ENCODE measurements around the gene LCA5.
"Not testable (repeated sequence)": the region's sequence is repeated elsewhere in the genome, so short reads cannot be mapped to it uniquely, and the experiment has no call there.

LCA5 gene

DNA sequence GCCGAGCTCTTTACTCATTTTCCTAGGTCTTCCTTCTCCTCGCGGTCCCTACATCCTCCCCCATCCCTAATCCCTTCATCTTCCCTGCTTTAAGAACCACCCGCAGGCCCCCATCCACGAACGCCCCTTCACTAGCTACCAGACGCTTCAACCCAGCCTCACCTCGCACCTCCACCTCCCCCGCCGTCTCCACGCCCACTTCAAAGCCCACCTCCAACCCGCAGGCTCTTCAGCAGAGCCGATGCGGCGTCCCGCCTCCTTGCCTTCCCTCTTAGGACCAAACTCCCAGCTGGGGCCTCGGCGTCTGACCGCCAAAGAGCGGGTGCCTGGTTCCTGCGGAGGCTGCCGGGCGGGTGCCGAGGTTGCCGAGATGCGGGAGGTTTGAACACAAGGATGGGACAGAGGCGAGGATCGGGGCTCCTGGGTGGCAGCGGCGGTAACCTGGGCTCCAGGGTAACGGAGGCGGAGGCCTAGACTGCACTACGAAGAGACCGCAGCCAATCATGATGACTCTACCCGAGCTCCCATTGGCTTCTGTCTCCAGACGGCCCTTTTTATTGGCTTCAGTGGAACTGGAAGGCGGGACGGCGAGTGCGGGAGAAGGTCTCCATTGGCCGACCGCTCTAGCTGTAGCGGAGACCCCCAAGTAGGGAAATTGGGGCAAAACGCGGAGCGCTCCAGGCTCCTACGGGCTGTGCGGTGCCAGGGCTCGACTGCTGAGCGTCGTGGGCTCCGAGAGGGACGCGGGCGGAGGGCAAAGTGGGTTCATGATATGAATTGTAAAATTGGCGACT, at the start of gene LCA5:
TSS of gene LCA5 (minus strand) at position 477 of the 794 bp plus-strand sequence. CDS start 18,536 bp downstream, outside the sequence.
- DNase-seq, result peak; percentile 98

DNA sequence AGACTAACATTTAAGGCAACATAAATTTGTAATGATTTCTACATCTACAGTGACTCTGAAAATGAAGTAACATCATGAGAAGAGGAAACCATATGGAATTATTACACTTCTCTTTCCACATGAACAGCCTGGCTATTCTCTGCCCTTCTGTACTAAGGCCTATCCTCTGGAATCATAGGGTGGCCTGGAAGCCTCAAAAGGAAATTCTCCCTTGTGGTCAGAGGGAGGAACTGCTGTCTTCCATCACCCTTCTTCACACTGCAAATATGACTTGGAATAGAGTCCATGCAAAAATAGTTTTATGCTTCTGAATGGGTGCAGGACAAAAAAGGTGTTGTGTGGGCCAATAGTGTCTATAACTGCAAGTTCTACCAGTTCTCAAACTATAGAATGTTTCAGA, 49.3 kb upstream of the LCA5 start:
- no peak for DNase-seq

DNA sequence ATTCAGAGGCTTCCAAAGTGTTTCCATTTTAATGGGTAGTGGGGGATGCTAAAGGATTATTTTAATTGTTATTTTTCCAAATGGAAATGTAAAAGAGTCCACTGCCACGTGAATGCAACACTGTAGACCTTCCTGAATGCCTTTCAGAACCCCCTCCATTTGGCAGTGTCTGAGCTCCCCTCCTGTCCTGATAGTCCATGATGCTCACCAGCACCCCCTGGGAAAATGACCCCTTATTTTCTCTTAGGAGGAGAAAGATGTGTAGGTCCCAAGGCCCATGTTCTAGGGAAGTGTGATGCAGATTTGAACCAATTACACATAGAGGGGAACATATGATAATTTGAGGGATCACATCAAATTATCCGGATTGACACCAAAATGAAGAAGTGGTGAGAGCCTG, 47.1 kb upstream of the LCA5 start:
- DNase-seq, result no peak

DNA sequence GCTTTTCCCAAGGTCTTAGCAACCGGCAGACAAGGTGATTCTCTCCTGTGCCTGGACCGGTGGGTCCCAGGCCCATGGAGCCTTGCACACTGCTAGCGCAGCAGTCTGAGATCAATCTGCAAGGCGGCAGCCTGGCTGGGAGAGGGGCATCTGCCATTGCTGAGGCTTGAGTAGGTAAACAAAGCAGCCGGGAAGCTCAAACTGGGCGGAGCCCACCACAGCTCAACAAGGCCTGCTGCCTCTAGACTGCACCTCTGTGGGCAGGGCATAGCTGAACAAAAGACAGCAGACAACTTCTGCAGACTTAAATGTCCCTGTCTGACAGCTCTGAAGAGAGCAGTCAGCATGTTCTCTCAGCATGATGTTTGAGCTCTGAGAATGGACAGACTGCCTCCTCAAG, 40.7 kb upstream of the LCA5 start:
- not testable (repeated sequence) for DNase-seq

DNA sequence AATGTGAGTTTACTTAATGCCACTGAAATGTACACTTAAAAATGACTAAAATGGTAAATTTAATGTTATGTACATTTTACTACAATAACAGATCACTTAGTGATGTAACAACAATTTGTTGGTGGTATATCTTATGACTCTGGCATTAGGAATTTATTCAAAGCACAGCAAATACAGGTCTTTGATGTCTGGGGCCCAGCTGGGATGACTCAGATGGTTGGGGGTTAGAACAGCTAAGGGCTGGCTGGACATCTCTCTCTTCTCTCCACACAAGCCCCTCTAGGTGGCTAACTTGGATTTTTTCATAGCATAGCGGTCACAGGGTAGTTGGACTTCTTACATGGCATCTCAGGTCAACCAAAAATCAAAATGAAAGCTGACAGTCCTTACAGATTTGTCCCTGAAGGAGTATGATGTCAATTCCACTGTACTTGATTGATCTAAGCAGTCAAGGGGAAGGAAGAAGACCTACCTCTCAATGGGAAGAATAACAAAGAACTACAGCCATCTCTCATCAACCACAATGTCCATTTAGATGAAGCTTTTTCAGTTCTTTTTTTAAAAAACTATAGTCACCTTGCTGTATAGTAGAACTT, 37.5 kb upstream of the LCA5 start:
- DNase-seq, result no peak

DNA sequence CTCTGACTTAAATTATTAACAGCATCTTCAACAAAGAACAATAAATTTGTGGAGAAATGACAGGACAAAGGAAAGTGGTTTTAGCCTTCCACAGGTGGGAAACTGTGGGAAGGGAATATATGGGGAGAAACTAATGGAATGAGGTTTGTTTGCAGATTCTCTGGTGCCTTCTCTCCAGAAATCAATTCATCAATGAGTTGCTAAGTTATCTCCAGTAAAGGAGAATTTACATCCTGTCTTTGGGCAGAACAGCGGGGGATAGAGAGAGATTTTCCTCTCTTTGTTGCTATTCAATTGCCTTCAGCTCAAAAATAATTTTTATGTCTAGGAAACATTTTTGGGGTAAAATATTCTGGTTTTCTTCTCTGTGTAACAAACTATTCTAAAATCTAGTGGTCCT, 36.9 kb upstream of the LCA5 start:
- DNase-seq, result no peak

DNA sequence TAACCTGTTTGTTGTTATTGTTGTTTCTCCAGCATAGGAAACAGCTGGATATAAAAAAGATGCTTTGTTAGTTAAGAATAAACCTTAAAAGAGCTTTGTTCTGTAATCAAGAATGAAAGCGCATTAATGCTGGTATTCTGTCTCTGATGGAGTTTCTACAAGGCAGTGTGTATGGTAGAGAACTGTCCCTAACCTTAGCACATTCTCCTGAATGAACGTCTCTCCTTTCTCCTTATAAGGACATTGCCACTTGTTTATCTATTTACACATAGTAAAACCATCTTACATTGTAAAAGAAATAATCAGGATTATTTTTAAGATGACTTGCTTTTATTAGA, 33.8 kb upstream of the LCA5 start:
- no peak for DNase-seq

DNA sequence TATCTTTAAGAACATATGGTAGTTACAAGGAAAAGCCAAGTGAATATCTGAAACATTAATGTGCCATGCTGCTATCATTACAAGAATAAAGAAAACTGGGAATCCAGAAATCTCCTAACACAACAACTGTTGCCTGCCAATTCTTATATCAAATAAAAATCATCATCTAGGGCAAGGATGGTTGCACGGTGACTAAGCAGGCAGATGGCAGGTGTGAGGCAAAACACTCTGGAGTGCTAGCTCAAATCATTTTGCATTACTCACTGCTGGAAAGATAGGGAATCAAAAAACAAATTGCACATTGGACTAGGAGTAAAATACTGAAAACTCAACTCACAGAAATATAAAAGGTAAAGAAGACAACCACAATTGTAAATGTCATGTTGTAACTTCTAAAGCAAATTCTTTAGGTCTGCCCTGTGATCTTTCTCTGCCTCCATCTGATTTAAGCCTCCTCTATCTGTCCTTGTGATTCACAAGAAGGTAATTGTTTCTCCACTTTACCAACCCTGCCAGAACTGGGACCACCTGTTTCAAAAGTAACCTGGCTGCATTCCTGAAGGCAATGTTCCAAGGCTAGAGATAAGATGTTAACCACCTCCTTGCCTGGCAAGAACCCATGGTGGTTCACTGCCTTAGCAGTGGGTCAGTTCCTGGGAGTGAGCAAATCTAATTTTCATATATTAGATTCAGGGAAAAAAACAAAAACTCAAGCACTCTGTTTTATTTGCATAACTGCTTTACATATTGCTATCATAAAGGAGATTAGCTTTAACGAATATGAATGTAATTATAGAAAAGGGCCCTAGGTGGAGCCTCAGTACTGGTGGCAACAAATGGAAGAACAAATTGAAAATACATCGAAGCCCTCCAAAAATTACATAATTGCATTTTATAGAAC, 33.1 kb upstream of the LCA5 start:
- DNase-seq, result peak; percentile 24

DNA sequence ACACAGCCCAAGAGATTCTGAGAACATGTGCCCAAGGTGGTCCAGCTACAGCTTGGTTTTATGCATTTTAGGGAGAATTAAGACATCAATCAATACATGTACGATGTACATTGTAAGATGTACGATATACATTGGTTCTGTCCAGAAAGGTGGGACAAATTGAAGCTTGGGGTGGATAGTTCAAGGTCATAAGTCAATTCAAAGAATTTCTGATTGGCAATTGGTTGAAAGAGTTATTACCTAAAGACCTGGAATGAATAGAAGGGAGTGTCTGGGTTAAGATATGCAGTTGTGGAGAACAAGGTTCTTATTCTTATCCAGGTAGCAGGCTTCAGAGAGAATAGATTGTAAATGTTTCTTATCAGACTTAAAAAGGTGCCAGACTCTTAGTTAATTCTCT, 31.8 kb upstream of the LCA5 start:
- DNase-seq, result no peak

DNA sequence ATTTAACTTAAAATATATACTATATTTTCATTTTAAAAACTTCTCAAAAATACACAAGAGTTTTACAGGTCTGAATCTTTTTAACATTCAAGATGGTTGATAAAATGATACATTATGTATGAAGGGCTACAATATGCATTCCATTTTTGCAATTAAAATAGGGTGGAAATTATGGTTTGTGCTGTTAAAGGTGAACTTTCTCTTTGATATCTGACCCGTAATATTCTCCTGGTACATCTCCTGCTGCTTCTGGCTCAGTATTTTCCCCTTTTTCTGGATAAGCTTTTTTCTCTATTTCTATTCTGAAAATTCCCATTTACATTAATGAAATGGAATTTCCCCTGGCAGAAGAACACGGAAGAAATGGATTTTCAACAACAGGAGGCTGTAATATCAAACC, 27.4 kb upstream of the LCA5 start:
- DNase-seq, result no peak

DNA sequence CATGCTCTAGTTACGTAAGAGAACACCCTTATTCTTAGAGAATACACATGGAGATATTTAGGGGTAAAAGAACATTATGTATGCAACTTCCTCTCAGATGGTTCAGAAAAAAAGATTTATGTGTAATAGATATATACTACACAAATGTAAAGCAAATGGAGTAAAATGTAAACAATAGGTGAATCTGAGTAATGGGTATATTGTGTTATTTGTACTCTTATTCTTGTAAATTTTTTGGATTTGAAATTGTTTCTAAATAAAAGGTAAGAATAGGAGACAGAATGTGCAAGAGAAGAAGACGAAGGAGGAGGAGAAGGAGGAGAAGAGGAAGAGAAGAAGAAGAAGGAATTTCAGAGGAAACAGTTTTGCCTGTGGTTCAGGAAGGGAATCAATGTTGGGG, 22.5 kb upstream of the LCA5 start:
- DNase-seq, result no peak

DNA sequence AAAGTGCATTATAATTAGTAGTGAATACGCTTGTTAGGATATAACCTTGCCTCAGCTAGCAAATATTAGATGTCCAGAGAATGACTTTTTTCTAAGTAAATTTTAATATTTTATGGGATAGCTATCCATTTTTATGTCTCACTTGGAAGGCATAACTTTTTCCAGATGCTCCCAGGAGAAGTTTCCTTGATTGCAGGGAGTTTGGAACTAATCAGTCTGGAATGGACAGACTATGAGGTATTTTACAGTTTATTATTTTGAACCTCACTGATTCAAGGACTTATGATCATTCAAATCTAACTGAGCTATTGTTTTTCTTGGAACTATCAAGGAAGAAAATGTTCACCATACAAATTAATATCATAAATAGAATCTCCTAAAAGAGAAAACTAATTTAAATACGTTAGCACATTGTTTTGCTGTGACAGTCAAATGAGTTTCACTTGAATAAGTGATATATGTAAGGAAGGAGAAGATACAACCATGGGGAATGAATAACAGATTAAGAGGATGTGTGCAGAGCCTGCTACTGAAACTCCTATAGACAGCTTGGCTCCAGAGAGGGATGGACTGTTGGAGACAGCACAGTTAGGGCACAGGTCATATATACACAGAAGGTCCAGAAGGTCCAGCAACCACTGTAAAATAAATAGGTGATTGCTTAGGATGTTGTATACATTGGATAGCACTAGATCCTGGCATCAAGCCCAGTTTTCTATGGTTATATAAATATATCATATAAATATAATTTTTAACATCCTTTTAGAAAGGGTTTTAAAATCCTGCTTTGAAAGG, 20.6 kb upstream of the LCA5 start:
- no peak for DNase-seq

DNA sequence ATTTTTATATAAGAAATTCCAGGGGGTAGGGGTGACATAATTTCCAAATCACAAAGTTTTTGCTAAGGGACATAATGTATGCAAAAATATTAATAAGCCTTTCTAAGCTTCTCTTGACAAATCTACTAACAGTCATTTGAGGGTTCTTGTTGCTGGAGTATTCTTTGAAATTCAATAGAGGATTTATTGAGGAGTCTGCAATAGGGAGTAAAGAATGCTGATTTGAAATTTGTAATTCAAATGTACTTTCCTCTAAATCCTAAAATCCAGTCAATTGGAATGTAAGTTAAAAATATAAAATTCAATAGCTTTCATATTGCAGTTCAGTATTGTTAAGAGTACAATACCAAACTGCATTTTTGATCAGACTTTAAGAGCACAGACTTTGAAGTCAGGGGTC, 17.1 kb upstream of the LCA5 start:
- no peak for DNase-seq

DNA sequence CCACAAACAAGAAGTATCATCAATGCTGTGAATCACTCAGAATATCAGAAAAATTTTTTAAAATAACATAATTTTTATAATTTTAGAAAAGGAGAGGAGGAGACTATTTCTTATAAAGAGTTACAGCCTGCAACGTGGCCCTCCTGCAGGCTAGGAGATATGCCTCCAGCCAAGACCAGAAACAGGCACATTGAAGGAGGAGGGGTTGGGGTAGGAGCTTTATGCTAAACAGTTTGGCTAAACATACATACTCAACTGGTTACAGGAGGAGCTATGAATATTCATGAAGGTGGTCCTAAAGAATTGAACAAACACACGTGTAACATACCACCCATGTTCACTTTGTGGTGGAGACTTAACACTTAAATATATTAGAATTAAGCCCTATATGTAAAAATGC, 14.2 kb upstream of the LCA5 start:
- no peak for DNase-seq

DNA sequence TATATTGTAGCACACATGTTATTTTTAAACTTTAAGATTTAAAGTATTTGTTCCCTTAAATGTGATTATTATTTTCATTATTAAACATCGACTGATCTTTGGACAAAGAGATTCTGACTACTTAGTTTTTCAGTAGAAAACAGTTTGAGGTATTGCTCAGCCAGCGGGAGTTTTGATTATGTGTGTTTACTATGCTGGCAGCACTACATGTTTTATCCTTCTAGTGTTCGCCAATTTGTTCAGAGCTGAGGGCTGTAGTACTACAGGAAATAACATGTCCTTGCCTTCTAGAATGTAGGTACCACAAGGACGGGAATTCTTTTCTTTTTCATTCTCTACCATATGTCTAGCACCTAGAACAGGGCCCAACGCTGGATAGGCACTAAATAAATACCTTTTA, 11.1 kb upstream of the LCA5 start:
- DNase-seq, result no peak

DNA sequence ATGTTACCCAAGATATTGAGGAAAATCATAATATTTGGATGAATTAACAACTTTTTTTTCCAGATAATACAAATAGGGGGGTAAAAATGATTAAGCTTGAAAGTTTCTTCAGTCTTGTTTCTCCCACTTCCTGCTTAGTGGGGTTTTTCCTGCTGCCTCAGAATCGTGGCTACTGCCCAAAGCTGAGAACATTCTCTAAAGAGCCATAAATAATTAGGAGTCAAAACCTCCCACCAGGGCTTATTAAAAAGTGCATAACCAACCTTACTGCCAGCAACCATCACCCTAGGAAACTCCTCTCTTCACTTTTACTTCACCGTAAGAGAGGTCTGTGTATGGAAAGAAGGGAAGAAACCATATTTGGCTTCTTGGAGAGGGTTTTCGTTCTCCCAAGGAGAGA, 9.0 kb upstream of the LCA5 start:
- DNase-seq, result no peak

DNA sequence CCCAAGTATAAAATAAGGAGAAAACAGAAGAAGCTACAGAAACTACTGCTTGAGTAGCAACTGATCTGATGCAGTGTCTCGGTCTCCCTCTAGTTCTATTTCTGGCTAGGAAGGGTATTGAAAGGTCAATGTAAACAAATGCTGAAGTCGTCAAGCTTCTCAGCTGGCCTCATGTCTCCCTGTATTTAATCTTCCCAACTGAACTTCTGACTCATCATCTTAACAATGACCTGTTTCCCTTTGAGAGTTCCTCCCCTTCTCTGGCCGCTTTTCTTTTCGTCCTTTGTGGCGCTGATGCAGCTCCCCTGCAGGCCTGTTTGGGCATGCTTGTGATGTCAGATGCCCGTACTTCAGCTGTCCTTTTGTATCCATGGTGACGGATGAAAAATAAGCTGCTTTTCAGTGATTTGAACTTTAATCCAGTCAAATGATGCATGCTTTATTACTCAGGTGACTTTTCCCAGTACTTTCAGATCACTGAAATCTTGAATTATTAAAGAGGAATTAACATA, 7.8 kb upstream of the LCA5 start:
- DNase-seq, result peak; percentile 91

DNA sequence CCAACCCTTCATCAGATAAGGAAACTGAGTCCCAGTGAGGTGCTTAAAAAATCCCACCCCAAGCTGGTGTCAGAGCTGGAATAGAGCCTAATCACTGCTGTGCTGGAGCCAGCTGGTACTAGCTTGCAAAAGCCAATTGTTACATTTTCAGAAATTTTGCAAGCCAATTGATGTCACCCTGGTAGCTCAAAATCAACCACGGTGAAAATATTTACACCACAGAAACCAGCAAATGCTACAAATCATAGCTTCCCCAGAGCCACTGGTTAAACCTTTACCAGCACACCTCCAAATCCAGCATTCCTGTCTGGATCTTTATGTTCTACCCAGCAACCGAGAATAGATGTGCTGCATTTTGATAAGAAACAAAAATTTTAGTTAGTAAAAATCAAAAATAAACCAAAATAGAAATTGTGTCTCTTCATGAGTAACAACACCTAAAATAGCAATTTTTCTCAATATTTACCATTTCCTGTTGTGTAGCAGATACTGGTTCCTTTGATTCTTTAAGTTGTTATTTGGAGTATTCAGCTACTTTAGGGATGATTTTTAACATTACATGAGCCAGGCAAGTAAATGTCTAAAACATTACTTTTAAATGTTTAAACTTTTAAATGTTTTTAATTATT, 7.2 kb upstream of the LCA5 start:
- peak; percentile 32 for DNase-seq

DNA sequence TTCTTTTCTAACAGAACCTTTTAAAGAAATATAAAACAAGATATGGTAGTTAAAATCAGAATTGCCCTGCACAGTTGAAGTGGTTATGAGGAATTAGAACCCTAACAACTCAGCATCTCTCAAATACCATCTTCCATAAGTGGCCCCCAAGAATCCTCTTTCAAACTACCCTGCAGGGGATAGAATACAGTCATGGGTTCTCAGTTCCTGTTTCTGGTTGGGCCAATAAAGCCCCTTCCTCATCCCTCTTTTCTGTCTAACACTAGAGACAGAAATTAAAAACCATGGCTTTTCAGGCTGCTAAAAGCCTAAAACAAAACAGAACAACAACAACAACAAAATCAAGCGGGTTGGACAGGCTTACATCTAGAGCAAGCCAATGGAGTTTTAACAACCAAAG, 6.7 kb upstream of the LCA5 start:
- no peak for DNase-seq

DNA sequence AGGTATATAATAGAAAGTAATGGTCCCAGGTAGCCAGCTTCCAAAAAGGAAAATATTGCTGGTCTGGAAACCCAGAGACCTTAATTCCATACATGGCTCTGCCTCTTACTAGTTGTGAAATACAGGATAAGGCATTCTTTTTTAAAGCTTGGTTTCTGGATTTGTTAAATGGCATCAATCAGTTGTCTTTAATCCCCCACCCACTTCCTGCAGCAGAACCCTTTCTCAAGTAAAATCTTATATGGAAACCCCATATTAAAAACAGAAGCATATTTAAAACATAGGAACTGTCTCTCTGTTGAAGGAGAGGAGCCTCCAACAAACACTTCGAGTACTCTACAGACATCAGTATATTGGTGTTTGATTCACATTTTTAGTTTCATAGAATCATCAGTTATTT, 6.2 kb upstream of the LCA5 start:
- no peak for DNase-seq

DNA sequence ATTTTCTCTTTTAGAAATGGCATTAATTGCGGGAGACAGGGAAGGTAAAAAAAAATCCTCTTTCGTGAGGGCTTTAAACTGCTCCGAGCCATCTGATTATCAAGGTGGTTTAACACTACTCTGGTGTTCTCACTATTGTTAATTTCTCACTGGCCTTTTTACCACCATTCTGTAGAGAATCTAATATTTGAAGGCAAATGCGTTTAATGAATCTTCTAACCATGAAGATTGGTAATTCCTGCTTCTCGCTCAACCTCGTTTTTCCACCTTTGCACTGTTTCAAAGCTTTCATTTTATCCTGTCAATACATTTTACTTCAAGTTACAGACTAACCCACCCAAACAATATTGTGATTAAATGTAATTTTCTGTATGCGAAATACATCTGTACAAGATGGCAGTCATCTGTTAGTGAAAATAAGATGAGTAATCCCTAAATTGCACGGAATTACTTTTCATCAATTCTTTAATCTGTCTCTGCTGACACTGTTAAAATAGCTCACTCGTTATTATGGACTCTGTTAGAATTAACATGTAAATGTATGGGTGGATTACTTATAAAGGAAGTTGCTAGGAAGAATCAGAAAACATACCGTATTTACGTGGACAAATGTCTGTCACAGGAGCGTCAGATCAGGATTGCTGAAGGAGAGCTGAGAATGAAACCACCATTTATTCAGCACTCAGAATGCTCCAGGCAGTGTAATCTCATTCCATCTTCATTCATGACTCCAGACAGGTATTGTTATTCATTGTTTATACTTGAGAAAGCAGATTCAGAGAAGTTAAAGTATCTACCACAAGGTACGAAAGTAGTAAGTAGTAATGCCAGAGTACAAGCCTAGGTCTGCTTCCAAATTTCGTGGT, 1.1 kb upstream of the LCA5 start:
- peak; percentile 15 for DNase-seq

All from NCI-H345 (cell line).